Smooth muscle cell (in vitro differentiated cells): ENCODE measurements around the gene FAM177B. TPM values are rescaled to one million over a fixed set of nuclear protein-coding genes. Genes with fewer than 3 reads are reported as not detected.

Source experiments
- DNase-seq: peaks from one replicate; lab custom pipeline; 2025; ENCODE audit not compliant: unreplicated experiment; lab: John Stamatoyannopoulos, UW
- H2AFZ ChIP-seq: fragments of 200-600 bp; sonication (generic); 2 replicates; pipeline ENCODE4 v1.6.0; 2016; ENCODE audit warnings: antibody characterized with exemption, low read depth, mild to moderate bottlenecking
- H3F3A ChIP-seq: fragments of 200-600 bp; sonication (generic); 2 replicates; pipeline ENCODE4 v1.6.0; 2017; ENCODE audit warnings: antibody characterized with exemption, low read depth
- H3K27ac ChIP-seq: fragments of 200-600 bp; sonication (generic); 2 replicates; pipeline ENCODE4 v1.5.1; 2016; ENCODE audit warnings: low read depth, mild to moderate bottlenecking
- H3K27me3 ChIP-seq: fragments of 200-600 bp; sonication (generic); 2 replicates; pipeline ENCODE4 v1.6.1; 2016; ENCODE audit warnings: low read depth, mild to moderate bottlenecking
- H3K36me3 ChIP-seq: fragments of 200-600 bp; sonication (generic); 2 replicates; pipeline ENCODE4 v1.5.1; 2016; ENCODE audit warnings: low read depth
- H3K4me1 ChIP-seq: fragments of 200-600 bp; sonication (generic); 2 replicates; pipeline ENCODE4 v1.5.1; 2016; ENCODE audit warnings: low read depth
- H3K4me2 ChIP-seq: fragments of 200-600 bp; sonication (generic); 2 replicates; pipeline ENCODE4 v1.6.0; 2016; ENCODE audit warnings: mild to moderate bottlenecking
- H3K4me3 ChIP-seq: fragments of 200-600 bp; sonication (generic); 2 replicates; pipeline ENCODE4 v1.5.1; 2016; ENCODE audit warnings: mild to moderate bottlenecking
- H3K79me2 ChIP-seq: fragments of 200-600 bp; sonication (generic); 2 replicates; pipeline ENCODE4 v1.6.0; 2016; ENCODE audit warnings: low read depth, mild to moderate bottlenecking
- H3K9ac ChIP-seq: fragments of 200-600 bp; sonication (generic); 2 replicates; pipeline ENCODE4 v1.6.0; 2016; ENCODE audit warnings: low read depth
- H3K9me3 ChIP-seq: fragments of 200-600 bp; sonication (generic); replicated peaks from 2 replicates; pipeline ENCODE4 v1.5.1; 2016; ENCODE audit warnings: low read depth
- H4K20me1 ChIP-seq: fragments of 200-600 bp; sonication (generic); 2 replicates; pipeline ENCODE4 v1.6.0; 2016; ENCODE audit warnings: low read depth
- WGBS: methylation state at CpG from one replicate; pipeline ENCODE4 v1.1.7; 2016; ENCODE audit warnings: low lambda C conversion rate; 5-methylcytosine and 5-hydroxymethylcytosine counted together
- polyA plus RNA-seq: library from polyadenylated mRNA; unstranded; fragments of >200 nt; fragmentation: Nextera tagmentation; extraction: Ambion mirVana; gene quantifications from 2 replicates; pipeline ENCODE4 v1.2.1, GENCODE V29; 2016
- total RNA-seq: library from RNA; depleted of rRNA; stranded (reverse); fragments of >200 nt; gene quantifications from 2 replicates; pipeline ENCODE4 v1.2.3, GENCODE V29; 2014
- TF ChIP-seq, protein P1 (sequence below): fragments of 200-600 bp; sonication (generic); IDR thresholded peaks from 2 replicates; pipeline ENCODE4 v1.5.1; 2017; ENCODE audit warnings: borderline replicate concordance, mild to moderate bottlenecking, antibody characterized with exemption; ENCODE audit not compliant: insufficient read depth, poor library complexity, severe bottlenecking

The FAM177B gene
- total and polyA plus RNA-seq, 2 experiments from 2014 or later: not detected

DNA sequence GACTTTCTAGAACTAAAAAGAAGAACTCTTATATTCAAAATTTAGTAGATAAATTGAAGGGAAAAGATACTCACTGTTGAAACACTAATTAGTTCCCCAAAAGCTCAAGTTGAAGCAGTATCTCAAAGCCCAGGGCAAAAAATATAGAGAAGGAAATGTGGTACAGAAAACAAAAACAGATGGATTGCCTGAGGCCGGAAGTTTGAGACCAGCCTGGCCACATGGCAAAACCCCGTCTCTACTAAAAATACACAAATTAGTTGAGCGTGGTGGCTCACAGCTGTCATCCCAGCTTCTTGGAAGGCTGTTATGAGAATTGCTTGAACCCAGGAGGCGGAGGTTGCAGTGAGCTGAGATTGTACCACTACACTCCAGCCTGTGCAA lies 36.0 kb downstream of the FAM177B start:
- Histone ChIP-seq H3K4me1 (no peaks in the 10 kb centered on the region), H3K4me3 (no peak overlapping the region), H3K9me3 (no peaks in the 10 kb centered on the region), H3K79me2 (no peaks in the 10 kb centered on the region), H3K4me2 (no peak overlapping the region), H3K9ac (no peak overlapping the region), H3F3A (no peaks in the 10 kb centered on the region), H3K36me3 (no peaks in the 10 kb centered on the region), H3K27ac (no peak overlapping the region), H3K27me3 (peaks cover 5% of the 10 kb centered on the region), H4K20me1 (no peaks in the 10 kb centered on the region), H2AFZ (no peak overlapping the region)
- no peak for DNase-seq
- TF ChIP-seq, protein P1, sequence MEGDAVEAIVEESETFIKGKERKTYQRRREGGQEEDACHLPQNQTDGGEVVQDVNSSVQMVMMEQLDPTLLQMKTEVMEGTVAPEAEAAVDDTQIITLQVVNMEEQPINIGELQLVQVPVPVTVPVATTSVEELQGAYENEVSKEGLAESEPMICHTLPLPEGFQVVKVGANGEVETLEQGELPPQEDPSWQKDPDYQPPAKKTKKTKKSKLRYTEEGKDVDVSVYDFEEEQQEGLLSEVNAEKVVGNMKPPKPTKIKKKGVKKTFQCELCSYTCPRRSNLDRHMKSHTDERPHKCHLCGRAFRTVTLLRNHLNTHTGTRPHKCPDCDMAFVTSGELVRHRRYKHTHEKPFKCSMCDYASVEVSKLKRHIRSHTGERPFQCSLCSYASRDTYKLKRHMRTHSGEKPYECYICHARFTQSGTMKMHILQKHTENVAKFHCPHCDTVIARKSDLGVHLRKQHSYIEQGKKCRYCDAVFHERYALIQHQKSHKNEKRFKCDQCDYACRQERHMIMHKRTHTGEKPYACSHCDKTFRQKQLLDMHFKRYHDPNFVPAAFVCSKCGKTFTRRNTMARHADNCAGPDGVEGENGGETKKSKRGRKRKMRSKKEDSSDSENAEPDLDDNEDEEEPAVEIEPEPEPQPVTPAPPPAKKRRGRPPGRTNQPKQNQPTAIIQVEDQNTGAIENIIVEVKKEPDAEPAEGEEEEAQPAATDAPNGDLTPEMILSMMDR: no peak
- WGBS: 73% methylated on average over 4 of the region's 4 CpGs

DNA sequence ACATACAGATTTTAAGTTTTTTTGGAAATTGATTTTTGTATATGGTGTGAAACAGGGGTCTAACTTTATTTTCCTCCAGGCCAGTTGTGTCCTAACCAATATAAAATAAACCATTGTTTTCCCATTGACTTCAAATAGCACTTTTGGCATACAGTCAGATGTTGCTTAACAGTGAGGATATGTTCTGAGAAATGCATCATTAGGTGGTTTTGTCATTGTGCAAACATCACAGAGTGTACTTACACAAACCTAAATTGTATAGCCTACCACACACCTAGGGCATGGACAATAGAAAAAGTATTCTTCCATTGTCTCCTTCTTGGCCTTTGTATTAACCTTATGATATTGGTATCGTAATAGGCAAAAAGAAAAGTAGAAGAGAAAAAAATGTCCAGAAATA lies 40.5 kb downstream of the FAM177B start:
- H3K4me1 ChIP-seq: no peaks in the 10 kb centered on the region
- WGBS: 97% methylated on average over 1 of the region's 1 CpG

DNA sequence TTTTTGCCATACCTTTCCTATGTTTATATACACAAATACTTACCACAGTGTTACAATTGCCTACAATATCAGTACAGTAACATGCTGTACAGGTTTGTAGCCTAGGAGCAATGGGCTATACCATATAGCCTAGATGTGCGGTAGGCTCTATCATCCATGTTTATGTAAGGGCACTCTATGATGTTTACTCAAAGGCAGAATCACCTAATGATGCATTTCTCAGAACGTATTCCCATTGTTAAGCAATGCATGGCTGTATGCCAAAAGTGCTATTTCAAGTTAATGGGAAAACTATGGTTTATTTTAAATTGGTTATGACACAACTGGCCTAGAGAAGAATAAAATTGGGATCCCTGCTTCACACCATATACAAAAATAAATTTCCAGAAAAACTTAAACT lies 41.0 kb downstream of the FAM177B start:
- Histone ChIP-seq H3K9me3 (no peaks in the 10 kb centered on the region), H3K27ac (no peak overlapping the region), H3K4me3 (no peak overlapping the region), H3K4me1 (no peaks in the 10 kb centered on the region), H3K27me3 (peaks cover 10% of the 10 kb centered on the region), H3K79me2 (no peaks in the 10 kb centered on the region), H4K20me1 (no peaks in the 10 kb centered on the region), H3K9ac (no peak overlapping the region), H3F3A (no peaks in the 10 kb centered on the region), H2AFZ (no peak overlapping the region), H3K4me2 (no peak overlapping the region), H3K36me3 (no peaks in the 10 kb centered on the region)
- TF ChIP-seq, protein P1: no peak
- 79% methylated on average over 2 of the region's 2 CpGs for WGBS
- DNase-seq: no peak

More for the DNA sequence above, 40.5 kb downstream of the FAM177B start:
- TF ChIP-seq, protein P1: no peak
- Histone ChIP-seq H4K20me1 (no peaks in the 10 kb centered on the region), H3K36me3 (no peaks in the 10 kb centered on the region), H3K27ac (no peak overlapping the region), H3K27me3 (peaks cover 10% of the 10 kb centered on the region), H2AFZ (no peak overlapping the region), H3K9ac (no peak overlapping the region), H3K9me3 (no peaks in the 10 kb centered on the region), H3K79me2 (no peaks in the 10 kb centered on the region), H3F3A (no peaks in the 10 kb centered on the region), H3K4me2 (no peak overlapping the region), H3K4me3 (no peak overlapping the region)
- no peak for DNase-seq

GRCh38 chr1:222781251-222781650 lies 44.2 kb downstream of the FAM177B start:
- no peak overlapping the region for H3K27ac ChIP-seq

More at GRCh38 chr1:222781251-222781650, 44.2 kb downstream of the FAM177B start:
- 92% methylated on average over 4 of the region's 4 CpGs for WGBS
- H3K4me1 ChIP-seq: no peaks in the 10 kb centered on the region
- TF ChIP-seq, protein P1: no peak
- H3K36me3 ChIP-seq: no peaks in the 10 kb centered on the region
- no peak overlapping the region for H2AFZ ChIP-seq
- H3K4me3 ChIP-seq: no peak overlapping the region
- H3K4me2 ChIP-seq: no peak overlapping the region
- no peaks in the 10 kb centered on the region for H3K9me3 ChIP-seq
- H3K79me2 ChIP-seq: no peaks in the 10 kb centered on the region
- DNase-seq: no peak
- no peak overlapping the region for H3K9ac ChIP-seq
- peaks cover 10% of the 10 kb centered on the region for H3K27me3 ChIP-seq
- no peaks in the 10 kb centered on the region for H4K20me1 ChIP-seq
- H3F3A ChIP-seq: no peaks in the 10 kb centered on the region
